HG02981 (cell line): ENCODE results near the gene ADAM19.
"Not testable (repeated sequence)": the region's sequence is repeated elsewhere in the genome, so short reads cannot be mapped to it uniquely, and the experiment has no call there.

Source experiments
- ATAC-seq: cut with Tn5 transposase; IDR thresholded peaks from one replicate; pipeline ENCODE4 v1.9.1; 2021; ENCODE audit warnings: mild to moderate bottlenecking, moderate library complexity; ENCODE audit not compliant: unreplicated experiment

ADAM19 gene

GRCh38 chr5:157494178-157494832 lies 81.3 kb downstream of the ADAM19 start:
- ATAC-seq: no peak

GRCh38 chr5:157492886-157493285 lies 82.7 kb downstream of the ADAM19 start:
- no peak for ATAC-seq

GRCh38 chr5:157491471-157491995 lies 84.0 kb downstream of the ADAM19 start:
- no peak for ATAC-seq

GRCh38 chr5:157487358-157487757 lies 88.2 kb downstream of the ADAM19 start:
- no peak for ATAC-seq

- ATAC-seq: no peak
These were observed 88.7 kb downstream of the ADAM19 start for GRCh38 chr5:157486861-157487260.

- no peak for ATAC-seq
These were observed 89.3 kb downstream of the ADAM19 start for GRCh38 chr5:157486221-157486681.

- no peak for ATAC-seq
These were observed 89.8 kb downstream of the ADAM19 start for GRCh38 chr5:157485811-157486210.

- no peak for ATAC-seq
These were observed 90.2 kb downstream of the ADAM19 start for GRCh38 chr5:157485340-157485739.

- ATAC-seq: no peak
These were observed 90.8 kb downstream of the ADAM19 start for GRCh38 chr5:157484768-157485167.

GRCh38 chr5:157482702-157483101 lies 92.9 kb downstream of the ADAM19 start:
- ATAC-seq: not testable (repeated sequence)

- ATAC-seq: no peak
These were observed 93.9 kb downstream of the ADAM19 start for GRCh38 chr5:157481666-157482065.

- no peak for ATAC-seq
These were observed 94.3 kb downstream of the ADAM19 start for GRCh38 chr5:157481265-157481664.

GRCh38 chr5:157479612-157480510 lies 95.7 kb downstream of the ADAM19 start:
- no peak for ATAC-seq

GRCh38 chr5:157479166-157479565 lies 96.4 kb downstream of the ADAM19 start:
- no peak for ATAC-seq

- ATAC-seq: no peak
These were observed 96.8 kb downstream of the ADAM19 start for GRCh38 chr5:157478726-157479125.

- ATAC-seq: no peak
These were observed 97.6 kb downstream of the ADAM19 start for GRCh38 chr5:157477814-157478494.

- ATAC-seq: peak; percentile 55
These were observed 98.7 kb downstream of the ADAM19 start for GRCh38 chr5:157476702-157477408.

- no peak for ATAC-seq
These were observed 100.1 kb downstream of the ADAM19 start for GRCh38 chr5:157475432-157475831.

- no peak for ATAC-seq
These were observed 101.9 kb downstream of the ADAM19 start for GRCh38 chr5:157473383-157474320.
